ENCODE data around the gene LINC00237. TPM values are rescaled to one million over a fixed set of nuclear protein-coding genes. Genes with fewer than 3 reads are reported as not detected.

The LINC00237 gene
- total and polyA plus RNA-seq, 10 donors, result 0.05 TPM; not detected in 9

- intact Hi-C loops (cut with DNase I; ENCODE audit: low total_unique reads), result no loop called here
These were observed 28.3 kb downstream of the LINC00237 start for GRCh38 chr20:21077809-21078345.

GRCh38 chr20:21076073-21076472, 30.1 kb downstream of the LINC00237 start:
- no peak for TF ChIP-seq POLR2AphosphoS5 (IDR thresholded peaks at IDR 0.05)
- TF ChIP-seq, protein P1, sequence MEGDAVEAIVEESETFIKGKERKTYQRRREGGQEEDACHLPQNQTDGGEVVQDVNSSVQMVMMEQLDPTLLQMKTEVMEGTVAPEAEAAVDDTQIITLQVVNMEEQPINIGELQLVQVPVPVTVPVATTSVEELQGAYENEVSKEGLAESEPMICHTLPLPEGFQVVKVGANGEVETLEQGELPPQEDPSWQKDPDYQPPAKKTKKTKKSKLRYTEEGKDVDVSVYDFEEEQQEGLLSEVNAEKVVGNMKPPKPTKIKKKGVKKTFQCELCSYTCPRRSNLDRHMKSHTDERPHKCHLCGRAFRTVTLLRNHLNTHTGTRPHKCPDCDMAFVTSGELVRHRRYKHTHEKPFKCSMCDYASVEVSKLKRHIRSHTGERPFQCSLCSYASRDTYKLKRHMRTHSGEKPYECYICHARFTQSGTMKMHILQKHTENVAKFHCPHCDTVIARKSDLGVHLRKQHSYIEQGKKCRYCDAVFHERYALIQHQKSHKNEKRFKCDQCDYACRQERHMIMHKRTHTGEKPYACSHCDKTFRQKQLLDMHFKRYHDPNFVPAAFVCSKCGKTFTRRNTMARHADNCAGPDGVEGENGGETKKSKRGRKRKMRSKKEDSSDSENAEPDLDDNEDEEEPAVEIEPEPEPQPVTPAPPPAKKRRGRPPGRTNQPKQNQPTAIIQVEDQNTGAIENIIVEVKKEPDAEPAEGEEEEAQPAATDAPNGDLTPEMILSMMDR (IDR thresholded peaks at IDR 0.05 in 8 of 11, conservative IDR thresholded peaks at IDR 0.05 in 3 of 11), result no peak
- TF ChIP-seq POLR2A (IDR thresholded peaks at IDR 0.05), result no peak
- peaks cover 0 to 68% (median 9%) of the 10 kb centered on the region in 7 donors for H3K27me3 ChIP-seq (replicated peaks in 1 of 7)
- H3K4me3 ChIP-seq, result no peak overlapping the region
- H3K36me3 ChIP-seq, result no peaks in the 10 kb centered on the region
- no peaks in the 10 kb centered on the region for H3K4me1 ChIP-seq
- 73 to 86% (median 85%) methylated on average over 3 of the region's 3 CpGs for WGBS, 5 donors
- DNase-seq, result no peak
- no peaks in the 10 kb centered on the region for H3K9me3 ChIP-seq
- H3K27ac ChIP-seq, result no peak overlapping the region
- intact Hi-C loops (cut with DNase I; ENCODE audit: low total_unique reads), result no loop called here

More at GRCh38 chr20:21077809-21078345, 28.3 kb downstream of the LINC00237 start:
- no peak overlapping the region for H3K27ac ChIP-seq
- H3K4me1 ChIP-seq, result no peaks in the 10 kb centered on the region
- peaks cover 0 to 73% (median 10%) of the 10 kb centered on the region in 7 donors for H3K27me3 ChIP-seq (replicated peaks in 1 of 7)
- H3K4me3 ChIP-seq, result no peak overlapping the region
- 57 to 85% (median 69%) methylated on average over 4 of the region's 4 CpGs for WGBS, 5 donors
- no peaks in the 10 kb centered on the region for H3K9me3 ChIP-seq
- no peak for TF ChIP-seq POLR2A (IDR thresholded peaks at IDR 0.05)
- no peak for TF ChIP-seq POLR2AphosphoS5 (IDR thresholded peaks at IDR 0.05)
- TF ChIP-seq, protein P1 (IDR thresholded peaks at IDR 0.05 in 8 of 11, conservative IDR thresholded peaks at IDR 0.05 in 3 of 11), result no peak
- H3K36me3 ChIP-seq, result no peaks in the 10 kb centered on the region
- DNase-seq, result no peak

- Histone ChIP-seq H3K4me3 (no peak overlapping the region), H3K36me3 (no peaks in the 10 kb centered on the region), H3K27me3 (replicated peaks in 1 of 7) (peaks cover 0 to 66% (median 9%) of the 10 kb centered on the region in 7 donors), H3K27ac (no peak overlapping the region), H3K4me1 (no peaks in the 10 kb centered on the region), H3K9me3 (no peaks in the 10 kb centered on the region)
- intact Hi-C loops (cut with DNase I; ENCODE audit: low total_unique reads), result no loop called here
- 85 to 96% (median 90%) methylated on average over 6 of the region's 6 CpGs for WGBS, 5 donors
- DNase-seq, result no peak
- TF ChIP-seq POLR2A (IDR thresholded peaks at IDR 0.05) (no peak), POLR2AphosphoS5 (IDR thresholded peaks at IDR 0.05) (no peak)
- TF ChIP-seq, protein P1 (IDR thresholded peaks at IDR 0.05 in 8 of 11, conservative IDR thresholded peaks at IDR 0.05 in 3 of 11), result no peak
These were observed 30.7 kb downstream of the LINC00237 start for GRCh38 chr20:21075471-21075870.

DNA sequence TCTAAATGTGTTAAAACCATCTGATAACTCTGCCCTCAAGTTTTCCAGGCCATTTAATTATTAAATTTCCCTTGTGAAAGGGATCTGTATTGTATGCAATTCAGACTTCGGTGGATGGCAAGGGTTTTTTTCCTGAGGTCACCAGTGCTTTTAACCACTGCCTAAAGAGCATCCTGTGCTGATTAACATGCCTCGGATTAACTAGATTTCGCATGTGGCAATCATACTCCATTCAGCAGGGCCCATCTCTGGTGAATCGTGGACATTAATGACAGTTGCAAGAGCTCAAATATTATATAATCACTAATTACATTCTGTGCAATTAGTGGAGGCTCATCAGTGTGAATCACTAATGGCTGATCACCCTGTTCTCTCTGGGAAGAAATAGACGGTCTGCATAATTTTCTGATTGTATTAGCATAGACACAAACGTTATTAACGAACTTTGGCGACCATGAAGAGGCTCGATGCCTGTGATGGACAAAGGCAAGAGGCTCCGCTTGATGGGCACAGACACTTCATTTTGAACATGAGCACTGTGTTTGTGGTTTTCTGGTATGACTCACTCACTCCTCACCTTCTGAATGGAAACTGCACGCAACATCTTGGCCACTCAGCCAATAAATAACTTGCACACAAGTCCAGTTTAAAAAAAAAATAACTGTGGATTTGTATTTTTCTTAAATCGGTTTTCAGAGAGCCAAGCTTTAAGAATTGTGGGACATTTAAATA, 31.4 kb downstream of the LINC00237 start:
- no peak overlapping the region for H3K27ac ChIP-seq
- intact Hi-C loops (cut with DNase I; ENCODE audit: low total_unique reads), result no loop called here
- no peaks in the 10 kb centered on the region for H3K4me1 ChIP-seq
- TF ChIP-seq, protein P1 (IDR thresholded peaks at IDR 0.05 in 8 of 11, conservative IDR thresholded peaks at IDR 0.05 in 3 of 11), result no peak
- TF ChIP-seq POLR2A (IDR thresholded peaks at IDR 0.05) (no peak), POLR2AphosphoS5 (IDR thresholded peaks at IDR 0.05) (no peak)
- no peaks in the 10 kb centered on the region for H3K9me3 ChIP-seq
- WGBS, 5 donors, result 64 to 83% (median 75%) methylated on average over 12 of the region's 12 CpGs
- no peaks in the 10 kb centered on the region for H3K36me3 ChIP-seq
- no peak overlapping the region for H3K4me3 ChIP-seq
- DNase-seq, result no peak
- peaks cover 0 to 59% (median 6%) of the 10 kb centered on the region in 7 donors for H3K27me3 ChIP-seq (replicated peaks in 1 of 7)
